CD14-positive monocyte (primary cell): Measurements from ENCODE around the gene MCRIP2. TPM values are rescaled to one million over a fixed set of nuclear protein-coding genes. Genes with fewer than 3 reads are reported as not detected.

Experiments
- DNase-seq, 3 donors: peaks; one replicate each; pipeline ENCODE4 v3.0.0-alpha.2; 2011 to 2022
- H2AFZ ChIP-seq: 2 replicates; pipeline ENCODE4 v1.6.0; 2012; ENCODE audit warnings: mild to moderate bottlenecking, low read depth, low read length, inconsistent platforms; ENCODE audit not compliant: insufficient read depth, poor library complexity, severe bottlenecking
- H3K27ac ChIP-seq, 2 donors: 1 replicate in 1 of 2; 2 replicates in 1 of 2; pipeline ENCODE4 v1.5.1; 2012 to 2013; ENCODE audit warnings: low read length in 2 of 2, control low read depth in 1 of 2, inconsistent platforms in 1 of 2, low read depth in 1 of 2, mild to moderate bottlenecking in 1 of 2
- H3K27me3 ChIP-seq, 2 donors: one replicate each; pipeline versions ENCODE4 v1.6.0 to v1.6.1; 2011 to 2013; ENCODE audit warnings: low read length in 2 of 2; ENCODE audit not compliant: control insufficient read depth in 2 of 2, insufficient read depth in 2 of 2
- H3K36me3 ChIP-seq, 2 donors: replicated peaks in 1 of 2; 1 replicate in 1 of 2; 2 replicates in 1 of 2; pipeline versions ENCODE4 v1.5.1 to v1.6.1; 2012 to 2013; ENCODE audit warnings: low read length in 2 of 2, control low read depth in 1 of 2, inconsistent platforms in 1 of 2, mild to moderate bottlenecking in 1 of 2; ENCODE audit not compliant: insufficient read depth in 2 of 2, control insufficient read depth in 1 of 2
- H3K4me1 ChIP-seq, 2 donors: 1 replicate in 1 of 2; 2 replicates in 1 of 2; pipeline versions ENCODE4 v1.5.1 to v1.6.1; 2012 to 2013; ENCODE audit warnings: low read length in 2 of 2, control low read depth in 1 of 2, inconsistent platforms in 1 of 2, mild to moderate bottlenecking in 1 of 2, moderate library complexity in 1 of 2; ENCODE audit not compliant: insufficient read depth in 2 of 2, control insufficient read depth in 1 of 2
- H3K4me2 ChIP-seq: replicated peaks from 2 replicates; pipeline ENCODE3; 2012; ENCODE audit warnings: low read length, moderate library complexity, mild to moderate bottlenecking; ENCODE audit not compliant: poor library complexity, severe bottlenecking; ENCODE audit errors: extremely low read depth
- H3K4me3 ChIP-seq, 3 experiments: fragments of 200-600 bp in 1 of 3; sonication (generic) in 1 of 3; replicated peaks in 1 of 3; 1 replicate in 2 of 3; 2 replicates in 1 of 3; pipeline ENCODE4 v1.5.1; 2011 to 2013; ENCODE audit warnings: low read length in 3 of 3, mild to moderate bottlenecking in 3 of 3, control low read depth in 2 of 3, low read depth in 2 of 3, inconsistent platforms in 1 of 3, moderate library complexity in 1 of 3
- H3K79me2 ChIP-seq: 2 replicates; pipeline ENCODE4 v1.6.0; 2012; ENCODE audit warnings: mild to moderate bottlenecking, control low read depth, inconsistent platforms, low read length, moderate library complexity; ENCODE audit not compliant: insufficient read depth
- H3K9ac ChIP-seq: 2 replicates; pipeline ENCODE4 v1.6.0; 2017; ENCODE audit warnings: low read length, mild to moderate bottlenecking; ENCODE audit not compliant: insufficient read depth, poor library complexity, severe bottlenecking
- H3K9me3 ChIP-seq, 2 donors: replicated peaks in 1 of 2; 1 replicate in 1 of 2; 2 replicates in 1 of 2; pipeline versions ENCODE4 v1.5.1 to v1.6.1; 2012 to 2013; ENCODE audit warnings: low read length in 2 of 2, control low read depth in 1 of 2; ENCODE audit not compliant: control insufficient read depth in 1 of 2, insufficient read depth in 1 of 2
- H4K20me1 ChIP-seq: 2 replicates; pipeline ENCODE4 v1.6.0; 2012; ENCODE audit warnings: mild to moderate bottlenecking, low read length, control low read depth, moderate library complexity; ENCODE audit not compliant: insufficient read depth
- H3K27ac Mint-ChIP-seq, 7 donors: one replicate each; pipeline ENCODE4 v1.8.0; 2020; ENCODE audit warnings: mild to moderate bottlenecking in 7 of 7, mixed read lengths in 7 of 7, moderate library complexity in 6 of 7, inconsistent platforms in 2 of 7
- H3K27me3 Mint-ChIP-seq, 3 donors: one replicate each; pipeline ENCODE4 v1.8.0; 2021 to 2022; ENCODE audit warnings: low read depth in 3 of 3, mild to moderate bottlenecking in 3 of 3, mixed read lengths in 3 of 3, moderate library complexity in 3 of 3, inconsistent platforms in 1 of 3
- H3K36me3 Mint-ChIP-seq, 2 donors: one replicate each; pipeline ENCODE4 v1.8.0; 2020; ENCODE audit warnings: mixed read lengths in 2 of 2, inconsistent platforms in 1 of 2, mild to moderate bottlenecking in 1 of 2
- H3K4me1 Mint-ChIP-seq: one replicate; pipeline ENCODE4 v1.8.0; 2020; ENCODE audit warnings: mild to moderate bottlenecking, mixed read lengths
- H3K4me3 Mint-ChIP-seq, 2 donors: one replicate each; pipeline ENCODE4 v1.8.0; 2020; ENCODE audit warnings: mild to moderate bottlenecking in 2 of 2, mixed read lengths in 2 of 2, moderate library complexity in 1 of 2
- H3K9me3 Mint-ChIP-seq, 7 donors: one replicate each; pipeline ENCODE4 v1.8.0; 2020 to 2022; ENCODE audit warnings: mixed read lengths in 7 of 7, mild to moderate bottlenecking in 6 of 7, moderate library complexity in 6 of 7, inconsistent platforms in 2 of 7
- CTCF ChIP-seq: fragments of 200-600 bp; IDR thresholded peaks from one replicate; pipeline ENCODE4 v1.8.0; 2022; ENCODE audit warnings: antibody characterized with exemption, mild to moderate bottlenecking
- WGBS: methylation state at CpG from one replicate; pipeline ENCODE4 v1.1.5; 2013; ENCODE audit warnings: missing lambda C conversion rate; ENCODE audit not compliant: insufficient coverage; 5-methylcytosine and 5-hydroxymethylcytosine counted together
- intact Hi-C, 2 donors: fragments of 100-400 bp; cut with micrococcal nuclease; formaldehyde crosslinking; loops; one replicate each; pipeline versions ENCODE4 v1.15.0 to v1.15.1; 2023
- polyA plus RNA-seq, 3 donors: library from polyadenylated mRNA; depleted of rRNA in 1 of 3; unstranded in 2 of 3; stranded (reverse) in 1 of 3; fragments of 300-500 nt in 2 of 3; fragments of >200 nt in 1 of 3; fragmentation: Illumina TruSeq in 2 of 3; gene quantifications; 1 replicate in 2 of 3; 2 replicates in 1 of 3; pipeline ENCODE4 v1.2.3, GENCODE V29; 2012 to 2021

MCRIP2 gene
- polyA plus RNA-seq, 3 donors: 23.7 to 65.6 (median 42.1) TPM

- H3K36me3 ChIP-seq: no peaks in the 10 kb centered on the region
- H3K27ac ChIP-seq: no peak overlapping the region
- Mint-ChIP-seq H3K27ac (no peak overlapping the region), H3K36me3 (peaks cover 5 to 15% of the 10 kb centered on the region in 2 donors), H3K4me1 (peaks cover 47% of the 10 kb centered on the region), H3K27me3 (peaks cover 0 to 3% (median 0%) of the 10 kb centered on the region in 3 donors), H3K9me3 (peaks cover 0 to 2% (median 0%) of the 10 kb centered on the region in 7 donors), H3K4me3 (no peak overlapping the region)
- peaks cover 49% of the 10 kb centered on the region for H4K20me1 ChIP-seq
- 94% methylated on average over 19 of the region's 22 CpGs for WGBS
- H2AFZ ChIP-seq: no peak overlapping the region
- no peak for DNase-seq
- peaks cover 34 to 61% of the 10 kb centered on the region in 2 donors for H3K4me1 ChIP-seq
- peaks cover 24% of the 10 kb centered on the region for H3K79me2 ChIP-seq
- H3K9ac ChIP-seq: no peak overlapping the region
- intact Hi-C loops: no loop called here
- no peak for TF ChIP-seq CTCF
- no peak overlapping the region for H3K4me3 ChIP-seq
- no peaks in the 10 kb centered on the region for H3K27me3 ChIP-seq
- H3K4me2 ChIP-seq: no peak overlapping the region
- H3K9me3 ChIP-seq: no peaks in the 10 kb centered on the region
Observed at GRCh38 chr16:646679-647172, 5.1 kb downstream of the MCRIP2 start.

GRCh38 chr16:647173-647902 is 5.7 kb downstream of the MCRIP2 start:
- intact Hi-C loops: no loop called here
- Mint-ChIP-seq H3K36me3 (peaks cover 5 to 15% of the 10 kb centered on the region in 2 donors), H3K4me3 (no peak overlapping the region), H3K4me1 (peaks cover 47% of the 10 kb centered on the region), H3K9me3 (peaks cover 0 to 2% (median 0%) of the 10 kb centered on the region in 7 donors), H3K27me3 (peaks cover 0 to 3% (median 0%) of the 10 kb centered on the region in 3 donors), H3K27ac (no peak overlapping the region)
- Histone ChIP-seq H3K9ac (no peak overlapping the region), H3K4me2 (peak overlapping the region; percentile 85), H3K9me3 (no peaks in the 10 kb centered on the region), H3K27ac (no peak overlapping the region), H2AFZ (no peak overlapping the region), H3K4me1 (peaks cover 33 to 55% of the 10 kb centered on the region in 2 donors), H3K36me3 (no peaks in the 10 kb centered on the region), H3K27me3 (no peaks in the 10 kb centered on the region), H4K20me1 (peaks cover 49% of the 10 kb centered on the region), H3K79me2 (peaks cover 24% of the 10 kb centered on the region), H3K4me3 (no peak overlapping the region)
- WGBS: 93% methylated on average over 20 of the region's 25 CpGs
- TF ChIP-seq CTCF: no peak
- DNase-seq: no peak
